GM18519 (cell line): ENCODE results near the gene ITPA.
A peak's percentile ranks its signal among the peaks of the same experiment; 100 is the strongest.
"Not testable (repeated sequence)": the region's sequence is repeated elsewhere in the genome, so short reads cannot be mapped to it uniquely, and the experiment has no call there.

Source experiments
- ATAC-seq: cut with Tn5 transposase; IDR thresholded peaks from one replicate; pipeline ENCODE4 v1.9.1; 2021; ENCODE audit warnings: mild to moderate bottlenecking, moderate library complexity; ENCODE audit not compliant: unreplicated experiment, low FRiP score

The ITPA gene

DNA sequence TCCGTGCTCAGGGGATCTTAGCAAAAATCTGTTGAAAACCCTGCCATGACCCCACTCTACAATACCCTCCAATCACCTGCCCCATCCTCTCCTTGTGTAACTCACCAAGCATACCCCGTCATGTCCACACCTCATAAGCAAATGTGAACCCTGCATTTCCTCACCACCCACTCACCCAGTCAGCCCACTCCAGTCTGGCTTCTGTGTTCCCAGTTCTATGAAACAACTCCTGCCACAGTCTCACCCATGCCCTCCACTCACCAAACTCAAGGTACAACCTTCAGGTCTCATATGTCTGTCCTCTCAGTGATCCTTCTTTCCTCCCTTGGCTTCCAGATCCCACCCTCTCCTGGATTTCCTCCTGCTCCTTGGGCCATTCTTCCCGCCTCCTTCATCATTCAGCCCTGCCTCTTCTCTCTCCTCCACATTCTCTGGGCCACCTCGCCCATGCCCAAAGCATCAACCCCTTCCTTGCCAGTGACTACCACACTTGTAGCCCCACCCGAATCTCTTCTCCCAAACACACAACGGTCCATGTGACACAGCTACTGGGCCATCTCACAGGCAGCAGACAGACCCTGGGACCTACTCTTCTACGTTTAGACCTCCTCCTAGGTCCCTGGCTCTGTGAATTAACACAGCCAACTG lies 13.6 kb upstream of the ITPA start:
- no peak for ATAC-seq

DNA sequence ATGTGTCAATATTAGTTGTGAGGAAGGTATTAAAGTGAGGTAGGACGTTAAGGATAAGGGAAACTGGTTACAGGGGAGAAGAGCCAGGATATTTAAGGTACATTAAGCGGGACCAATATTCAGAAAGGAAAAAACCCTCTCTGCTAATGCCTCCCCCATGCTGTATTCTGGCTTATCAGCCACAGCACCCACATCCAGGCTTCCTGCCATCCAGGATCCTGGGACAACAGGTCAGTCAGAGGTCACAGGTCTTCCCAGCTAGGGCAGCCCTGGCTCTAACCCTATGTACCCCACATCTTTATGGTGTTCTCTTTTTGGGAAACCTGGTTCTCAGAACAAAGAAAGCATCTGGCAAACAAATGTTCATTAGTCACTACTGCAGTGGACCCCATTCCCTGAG lies 10.1 kb upstream of the ITPA start:
- ATAC-seq = no peak

DNA sequence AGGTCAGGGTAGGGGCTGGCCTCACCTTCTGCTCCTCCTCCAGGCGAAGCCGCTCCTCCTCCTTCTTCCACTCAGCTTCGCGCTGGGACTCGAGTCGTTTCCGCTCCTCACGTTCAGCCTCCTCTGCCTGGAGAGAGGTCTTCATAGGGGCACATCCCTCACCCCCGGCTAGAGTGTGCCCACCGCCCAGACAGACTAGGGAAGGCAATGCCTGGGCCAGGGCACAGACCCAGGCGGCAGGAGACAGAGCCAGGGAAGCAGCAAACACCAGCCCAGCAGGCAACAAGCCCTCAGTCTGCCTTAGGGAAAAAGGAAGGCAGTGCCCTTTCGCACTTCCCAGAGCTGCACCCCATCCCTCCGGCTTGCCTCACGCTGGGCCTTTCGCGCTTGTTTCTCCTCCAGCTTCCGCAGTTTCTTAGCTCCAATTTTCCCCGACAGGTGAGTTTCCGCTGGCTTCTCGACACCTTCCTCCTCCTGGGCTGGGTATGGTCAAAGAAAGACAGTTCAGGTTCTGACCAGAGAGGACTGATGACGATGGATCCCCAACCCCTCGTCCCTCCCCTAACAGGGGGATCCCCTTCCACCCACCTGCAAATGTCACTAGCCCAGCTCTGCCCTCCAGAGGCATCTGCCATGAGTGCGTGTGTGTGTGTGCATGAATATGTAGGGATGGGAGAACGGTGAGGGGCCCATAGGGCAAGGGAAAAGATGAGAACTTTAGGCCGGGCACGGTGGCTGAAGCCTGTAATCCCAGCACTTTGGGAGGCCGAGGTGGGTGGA lies 9.1 kb upstream of the ITPA start:
- ATAC-seq = no peak

DNA sequence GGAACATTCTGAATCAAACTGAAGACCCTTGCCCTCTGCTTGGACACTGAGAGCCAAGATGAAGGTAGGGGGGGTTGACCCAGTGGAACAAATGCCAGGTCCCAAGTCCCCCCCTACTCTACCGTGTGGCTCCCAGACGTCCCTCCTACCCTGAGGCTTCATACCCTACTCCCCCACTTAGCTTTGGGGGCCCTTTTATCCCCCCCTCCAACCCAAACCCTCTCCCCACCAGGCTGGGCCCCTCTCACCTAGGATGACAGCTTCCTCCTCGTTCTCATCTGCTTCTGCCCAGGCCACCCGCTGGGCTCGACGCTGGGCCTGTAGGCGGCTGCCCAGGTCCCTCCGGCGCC lies 6.4 kb upstream of the ITPA start:
- no peak for ATAC-seq

DNA sequence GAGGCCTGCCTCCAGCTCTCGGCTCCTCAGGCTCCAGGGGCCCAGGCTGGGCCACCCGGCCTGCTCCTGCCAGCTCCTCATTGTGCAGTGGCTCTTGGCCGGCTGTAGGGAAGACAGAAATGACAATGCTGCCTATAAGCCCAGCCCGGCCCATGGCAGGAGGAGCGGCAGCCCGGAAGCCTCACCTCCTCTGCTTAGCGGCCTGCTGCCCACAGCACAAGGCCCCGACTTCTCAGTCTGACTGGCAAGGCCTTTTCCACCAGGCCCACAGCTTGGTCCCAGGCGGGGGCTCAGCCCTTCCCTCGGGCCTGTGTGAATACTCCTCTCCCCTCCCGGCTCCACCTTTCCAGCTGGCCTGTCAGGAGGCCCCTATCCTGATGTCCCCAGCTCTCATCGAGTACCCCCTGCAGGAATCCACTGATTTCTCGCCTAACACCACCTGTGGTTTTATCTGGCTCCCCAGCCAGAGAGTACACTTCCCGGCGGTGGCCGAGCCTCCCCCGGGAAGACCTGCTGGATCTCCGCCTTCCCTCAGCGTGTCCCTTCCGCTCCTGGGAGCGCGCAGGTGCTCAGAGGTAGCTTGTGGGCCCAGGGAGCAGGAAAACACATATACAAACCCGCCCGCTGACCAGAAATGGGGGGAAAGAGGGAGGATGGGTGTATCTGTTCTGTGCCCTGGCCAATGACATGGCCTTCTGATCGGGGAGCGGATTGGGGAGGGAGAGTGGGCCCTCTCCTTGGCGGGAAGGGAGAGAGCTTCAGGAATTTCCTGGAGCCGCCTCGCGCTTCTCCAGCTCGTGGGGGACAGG lies 5.8 kb upstream of the ITPA start:
- no peak for ATAC-seq

DNA sequence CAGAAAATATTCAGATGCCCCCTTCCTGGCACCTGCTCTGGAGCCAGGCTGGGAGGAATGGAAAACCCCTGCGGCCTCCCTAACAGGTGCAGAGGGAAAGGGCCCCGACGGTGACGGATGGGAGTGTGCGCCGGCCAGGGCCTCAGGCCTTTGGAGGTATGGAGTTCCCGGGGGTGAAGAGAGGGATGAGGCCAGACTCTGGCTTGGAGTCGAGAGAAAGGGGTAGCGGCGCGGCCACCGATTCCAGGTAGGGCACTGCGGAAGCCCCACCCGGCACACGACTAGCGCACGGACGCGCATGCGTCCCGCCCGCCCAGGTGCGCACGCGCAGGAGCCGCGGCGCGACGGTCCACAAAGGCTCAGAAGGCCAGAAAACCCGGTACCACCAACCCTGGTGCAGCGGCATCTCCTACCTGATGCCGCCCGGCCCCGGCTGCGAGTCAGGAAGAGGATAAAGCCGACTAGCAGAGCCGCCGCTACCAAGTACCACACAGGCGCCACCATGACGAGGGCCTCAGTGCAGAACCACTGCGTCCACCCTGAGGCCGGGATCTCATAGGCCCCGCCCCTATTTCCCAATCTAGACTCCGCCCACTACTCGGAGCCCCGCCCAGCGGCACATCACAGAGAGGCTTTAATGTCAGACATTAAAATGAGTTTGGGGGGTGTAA lies 5.0 kb upstream of the ITPA start, which contains the start of gene DDRGK1:
Gene DDRGK1 (minus strand): TSS at position 559 of the 671 bp plus-strand sequence. CDS start 55 bp downstream, at position 504.
- ATAC-seq = no peak

DNA sequence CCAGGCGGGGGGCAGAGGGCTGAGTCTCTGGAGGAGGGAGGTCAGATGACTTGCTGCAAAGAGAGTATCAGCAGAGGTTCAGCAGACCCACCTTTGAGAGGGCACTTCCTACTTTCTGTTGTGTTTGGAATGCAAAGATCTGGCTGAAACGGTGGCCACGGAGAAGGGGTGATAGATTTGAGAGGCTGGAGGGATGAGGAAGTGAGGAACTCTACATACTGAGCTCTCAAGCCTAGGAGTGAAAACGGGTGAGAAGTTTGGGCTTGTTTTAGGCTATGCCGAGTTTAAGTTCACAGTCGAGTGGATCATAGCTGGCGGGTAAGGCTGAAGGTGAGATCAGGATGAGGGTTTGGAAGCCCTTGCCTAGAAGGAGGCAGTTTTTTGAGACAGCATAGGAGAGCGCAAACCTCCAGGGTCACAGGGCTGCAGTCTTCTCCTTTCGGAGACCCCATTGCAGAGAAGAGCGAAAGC lies 477 bp upstream of the ITPA start:
- ATAC-seq = no peak

DNA sequence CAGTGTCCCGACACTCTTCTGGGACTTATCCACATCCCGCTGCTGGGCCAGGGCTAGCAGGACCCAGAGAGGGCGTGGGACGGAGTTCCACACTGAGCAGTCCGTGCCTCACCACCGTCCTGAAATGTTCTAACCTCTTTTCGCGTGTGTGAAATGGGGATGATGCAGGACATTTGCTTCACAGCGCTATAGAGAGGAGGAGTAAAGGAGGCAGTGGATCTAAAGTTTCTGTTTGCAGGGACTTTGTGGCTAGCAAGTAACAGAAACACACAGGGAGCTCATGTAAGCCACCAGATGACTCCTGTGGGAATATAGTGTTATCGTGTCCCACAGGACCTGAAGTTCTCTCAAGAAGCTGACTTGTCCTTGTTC lies 634 bp downstream of the ITPA start:
- no peak for ATAC-seq

DNA sequence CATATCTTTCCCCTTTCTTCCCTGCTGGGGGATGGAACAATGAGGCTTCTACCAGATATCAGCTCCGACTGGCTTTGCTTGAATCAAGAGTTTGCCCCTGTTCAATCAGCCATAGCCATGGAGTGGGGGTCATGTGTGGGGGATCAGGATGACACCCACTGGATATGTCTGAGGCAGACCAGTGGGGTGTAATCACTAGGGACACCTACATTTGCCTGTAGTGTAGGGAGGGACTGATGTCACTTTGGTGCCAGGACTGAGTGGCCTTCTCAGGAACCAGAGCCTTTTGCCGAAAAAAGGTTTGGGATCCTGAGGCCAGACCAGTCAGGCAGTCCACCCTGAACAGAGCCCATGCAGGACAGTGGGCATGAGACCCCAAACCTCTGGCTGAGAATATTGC lies 1.0 kb downstream of the ITPA start:
- ATAC-seq = no peak

DNA sequence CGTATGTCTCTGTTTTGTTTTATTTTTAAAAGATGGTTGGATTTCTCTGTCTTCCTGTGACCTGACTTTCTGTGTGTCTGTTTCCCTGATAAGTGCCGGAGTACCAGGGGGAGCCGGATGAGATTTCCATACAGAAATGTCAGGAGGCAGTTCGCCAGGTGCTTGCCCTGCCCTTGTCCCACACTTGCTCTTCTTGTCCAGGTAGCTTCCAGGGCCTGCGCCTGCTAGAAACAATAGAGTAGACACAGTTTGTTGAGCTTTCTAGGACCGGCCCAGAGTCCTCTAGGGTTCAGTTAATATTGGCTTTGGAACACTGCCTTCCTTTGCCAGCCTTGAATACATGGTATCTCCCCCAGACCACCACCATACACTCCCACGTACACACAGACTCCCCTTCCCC lies 3.9 kb downstream of the ITPA start:
- ATAC-seq = no peak

DNA sequence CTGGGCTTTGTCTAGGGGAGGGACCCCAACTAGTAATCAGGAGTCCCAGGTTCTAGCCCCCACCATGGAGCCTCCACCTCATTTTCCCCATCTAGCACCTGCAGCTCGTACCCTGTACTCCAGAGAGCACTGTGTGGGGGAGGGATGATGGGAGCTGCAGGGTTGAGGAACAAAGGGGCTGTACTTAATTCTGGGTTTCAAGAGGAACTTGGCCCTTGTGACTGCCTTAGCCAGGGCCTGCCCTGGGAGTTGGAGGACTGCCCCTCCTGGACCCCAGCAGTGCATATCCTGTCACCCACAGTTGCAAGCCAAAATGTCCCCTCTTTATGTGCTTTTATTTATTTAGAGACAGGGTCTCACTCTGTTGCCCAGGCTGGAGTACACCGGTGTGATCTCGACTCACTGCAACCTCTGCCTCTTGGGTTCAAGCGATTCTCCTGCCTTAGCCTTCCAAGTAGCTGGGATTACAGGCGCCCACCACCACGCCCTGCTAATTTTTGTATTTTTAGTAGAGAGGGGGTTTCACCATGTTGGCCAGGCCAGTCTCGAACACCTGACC lies 6.1 kb downstream of the ITPA start:
- ATAC-seq = not testable (repeated sequence)

DNA sequence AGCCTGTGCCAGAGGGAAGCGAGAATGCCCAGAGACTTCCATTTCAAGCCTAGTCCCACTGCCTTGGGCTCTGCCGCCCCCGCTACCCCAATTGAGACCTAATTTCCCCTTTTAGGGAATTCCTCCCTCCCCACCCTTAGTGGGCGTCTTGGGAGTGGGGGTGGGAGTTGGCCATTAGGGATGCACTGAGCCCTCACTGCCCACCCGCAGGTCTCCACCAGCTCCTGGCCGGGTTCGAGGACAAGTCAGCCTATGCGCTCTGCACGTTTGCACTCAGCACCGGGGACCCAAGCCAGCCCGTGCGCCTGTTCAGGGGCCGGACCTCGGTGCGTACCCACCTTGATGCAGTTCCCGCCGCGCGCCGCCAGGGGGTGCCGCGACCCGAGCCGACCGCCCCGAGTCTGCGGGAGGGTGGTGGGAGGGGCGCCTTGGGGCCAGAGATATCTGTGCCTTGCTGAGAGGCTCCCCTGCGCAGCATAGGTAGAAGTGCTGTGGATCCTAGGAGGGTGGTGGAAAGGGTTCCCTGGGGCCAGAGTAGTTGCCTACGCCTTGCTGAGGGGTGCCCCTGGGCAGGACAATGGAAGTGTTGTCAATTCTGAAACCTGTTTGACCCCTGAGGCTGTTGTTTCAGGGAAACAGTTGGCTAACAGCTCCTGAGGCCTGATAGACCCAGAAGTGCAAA lies 9.2 kb downstream of the ITPA start:
- peak; percentile 46 for ATAC-seq

DNA sequence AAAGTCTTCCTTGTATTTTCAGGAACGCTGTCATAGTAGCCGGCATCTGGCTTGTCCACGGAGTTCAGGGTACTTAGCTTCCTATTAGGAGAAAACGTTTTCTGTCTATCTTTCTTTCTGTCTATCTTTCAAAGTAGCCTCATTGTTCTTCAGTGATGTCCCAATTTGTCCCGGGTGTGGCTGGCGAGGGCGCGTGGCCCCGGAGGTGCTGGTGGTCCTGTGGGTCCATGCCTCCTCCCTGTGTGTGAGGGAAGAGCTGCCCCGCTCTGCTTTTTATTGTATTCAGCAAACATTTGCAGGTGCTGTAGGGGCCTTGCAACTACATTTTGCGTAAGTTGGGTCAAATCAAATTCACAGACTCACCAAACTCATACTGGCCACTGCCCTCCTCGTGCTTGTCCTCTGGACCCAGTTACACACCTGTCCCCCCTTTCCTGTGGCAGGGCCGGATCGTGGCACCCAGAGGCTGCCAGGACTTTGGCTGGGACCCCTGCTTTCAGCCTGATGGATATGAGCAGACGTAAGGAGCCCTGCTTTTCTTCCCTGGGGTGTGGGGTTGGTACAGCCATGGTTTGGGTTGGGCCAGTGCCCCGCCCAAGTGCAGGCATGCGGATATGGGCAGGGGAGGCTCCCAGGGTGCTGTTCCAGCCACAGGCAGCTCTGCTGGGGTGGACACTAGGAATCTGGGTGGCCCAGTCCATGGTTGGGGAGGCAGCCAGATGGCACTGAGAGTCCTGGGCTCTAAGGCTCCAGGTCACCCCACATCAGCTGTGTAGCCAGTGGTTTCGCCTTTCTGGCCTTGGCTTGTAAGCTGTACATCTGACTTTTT lies 12.3 kb downstream of the ITPA start:
- ATAC-seq = no peak

DNA sequence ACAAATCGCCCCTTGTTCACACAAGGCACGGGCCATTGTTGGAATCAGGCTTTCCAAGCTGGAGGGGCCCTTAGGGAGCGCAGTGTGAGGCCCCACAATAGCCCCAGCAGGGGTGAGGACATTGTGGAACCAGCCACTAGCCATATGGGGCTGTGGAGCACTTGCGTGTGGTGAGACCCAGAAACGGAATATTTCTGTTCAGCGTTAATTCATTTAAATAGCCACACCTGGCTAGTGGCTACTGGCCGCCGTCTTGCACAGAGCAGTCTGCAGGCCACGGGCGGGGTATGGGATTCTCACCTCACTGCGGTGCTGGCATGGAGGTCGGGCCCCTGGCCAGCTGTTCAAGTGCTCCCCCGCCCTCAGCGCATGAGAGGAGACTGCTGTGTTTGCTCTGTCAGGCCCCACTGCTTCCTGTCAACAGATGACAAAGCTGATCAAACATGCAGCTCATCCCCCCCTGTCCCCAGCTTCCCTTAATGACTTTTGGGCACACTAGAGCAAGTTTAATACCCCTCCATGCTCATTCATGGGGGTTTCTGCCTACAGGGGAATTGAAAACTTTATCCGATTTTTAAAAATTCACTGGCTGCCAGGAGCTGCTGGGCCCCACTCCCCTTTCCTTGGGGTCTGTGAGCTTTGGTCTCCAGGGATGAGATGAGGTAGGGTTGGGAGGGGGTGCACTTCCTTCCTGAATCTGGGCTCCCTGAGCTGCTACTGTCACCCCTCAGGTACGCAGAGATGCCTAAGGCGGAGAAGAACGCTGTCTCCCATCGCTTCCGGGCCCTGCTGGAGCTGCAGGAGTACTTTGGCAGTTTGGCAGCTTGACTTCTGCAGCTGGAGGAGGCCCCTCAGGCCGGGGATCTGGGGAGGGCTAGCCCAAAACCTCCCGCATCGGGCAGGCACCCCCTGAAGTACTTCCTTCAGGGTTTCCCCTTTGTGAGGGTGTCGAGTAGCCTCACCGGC lies 13.6 kb downstream of the ITPA start:
- no peak for ATAC-seq

DNA sequence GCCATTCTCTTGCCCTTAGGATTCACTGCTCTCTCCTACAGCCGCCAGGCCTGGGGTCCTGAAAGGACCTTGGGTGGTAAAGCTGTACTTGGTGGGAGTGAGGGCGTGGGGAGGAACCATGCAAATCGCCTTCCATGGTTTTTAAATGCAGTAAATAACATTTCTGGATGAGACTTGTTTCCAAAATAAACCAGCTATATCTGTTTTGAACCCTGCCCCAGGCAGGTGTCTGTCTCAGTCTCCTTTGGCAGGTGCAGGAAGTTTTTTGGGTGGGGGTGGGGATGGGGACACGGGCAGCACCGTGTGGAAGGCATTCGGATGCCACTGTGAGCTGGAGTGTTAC lies 14.3 kb downstream of the ITPA start:
- ATAC-seq = no peak

DNA sequence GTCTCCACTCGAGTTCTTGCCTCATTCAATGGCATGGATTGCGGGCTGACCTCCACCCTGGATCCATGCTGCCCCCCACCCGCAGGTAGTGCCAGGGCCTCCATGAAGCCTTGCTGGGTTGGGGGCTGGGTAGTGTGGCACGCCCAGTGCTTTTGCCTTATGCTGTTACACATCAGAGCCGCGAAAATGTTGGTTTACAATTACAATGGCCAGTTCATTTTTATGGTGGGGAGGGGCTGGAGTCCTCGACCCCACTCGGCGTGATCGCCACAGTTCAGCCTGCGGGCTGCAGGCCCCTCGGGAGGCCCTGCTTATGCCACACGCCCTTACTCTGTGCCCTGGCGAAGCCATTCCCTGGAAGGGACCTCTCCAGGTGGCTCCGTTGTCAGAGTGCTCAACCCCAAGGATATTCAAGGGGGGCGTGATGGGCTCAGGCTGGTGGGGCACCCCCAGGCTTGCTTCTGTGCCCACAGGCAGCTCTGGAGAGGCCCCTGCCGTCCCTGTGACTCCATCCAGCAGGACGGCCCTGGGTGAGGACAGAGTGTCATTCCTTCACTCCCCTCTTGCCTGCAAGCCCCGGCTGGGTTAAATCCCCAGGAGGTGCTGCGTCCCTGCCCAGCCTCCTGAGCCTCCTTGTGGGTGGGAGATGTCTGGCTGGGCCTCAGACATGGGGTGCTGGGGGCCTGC lies 14.8 kb downstream of the ITPA start:
- no peak for ATAC-seq

DNA sequence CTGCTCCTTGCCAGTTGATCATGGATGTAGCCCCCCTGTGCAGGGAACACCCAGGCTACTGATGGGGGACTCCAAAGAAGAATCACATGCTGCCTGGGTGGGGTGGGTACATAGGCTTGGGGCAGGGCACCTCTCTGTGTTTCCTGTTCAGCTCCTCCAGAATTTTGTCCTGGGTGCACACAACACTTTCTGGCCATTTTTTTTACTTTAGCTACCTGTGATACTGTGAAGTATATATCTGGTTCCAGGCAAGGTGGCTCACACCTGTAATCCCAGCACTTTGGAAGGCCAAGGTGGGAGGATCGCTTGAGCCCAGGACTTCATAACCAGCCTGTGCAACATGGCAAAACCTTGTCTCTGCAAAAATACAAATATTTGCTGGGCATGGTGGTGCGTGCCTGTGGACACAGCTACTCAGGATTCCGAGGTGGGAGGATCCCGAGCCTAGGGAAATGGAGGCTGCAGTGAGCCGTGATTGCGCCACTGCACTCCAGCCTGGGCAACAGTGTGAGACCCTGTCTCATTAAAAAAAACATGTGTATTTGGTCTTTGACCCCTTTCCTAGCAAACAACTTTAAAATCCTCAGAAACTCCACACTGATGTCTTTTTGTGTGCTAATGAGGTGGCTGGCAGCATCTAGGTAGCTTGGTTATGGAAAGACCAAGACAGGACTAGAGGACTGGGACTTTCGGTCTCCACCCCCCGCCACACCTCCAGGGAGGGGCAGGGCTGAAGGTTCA lies 15.6 kb downstream of the ITPA start:
- no peak for ATAC-seq
